PC-3 (cell line): Measurements from ENCODE around the gene TFE3.

Experiments
- EZH2 ChIP-seq: fragments of 300-600 bp; sonication (generic); IDR thresholded peaks from one replicate; pipeline ENCODE4 v1.6.1; 2017; ENCODE audit warnings: antibody characterized with exemption, mild to moderate bottlenecking, low read length; ENCODE audit not compliant: unreplicated experiment
- TF ChIP-seq, protein P1 (sequence below): fragments of 300-600 bp; sonication (generic); conservative IDR thresholded peaks from 2 replicates; pipeline ENCODE4 v1.5.1; 2017; ENCODE audit warnings: antibody characterized with exemption, low read depth, mild to moderate bottlenecking, low read length

DNA sequence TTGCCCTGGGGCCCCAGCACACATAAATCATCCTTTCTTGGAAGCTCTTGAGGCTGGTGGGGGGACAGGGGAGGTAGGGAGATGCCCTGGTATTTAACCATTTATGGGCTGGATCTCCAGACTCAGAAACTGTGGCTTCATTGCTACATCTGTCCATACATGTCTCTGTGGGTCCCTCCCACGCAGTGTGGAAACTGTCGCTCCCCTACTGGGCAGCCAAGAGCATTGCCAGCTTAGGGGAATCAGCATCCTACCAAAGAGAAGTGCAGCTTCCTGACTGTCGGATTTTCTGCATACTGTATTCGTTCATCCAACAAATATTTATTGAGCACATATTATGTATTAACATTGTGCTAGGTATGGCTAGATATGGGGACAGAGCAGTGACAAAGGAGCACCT lies 44.8 kb downstream of the TFE3 start:
- TF ChIP-seq, protein P1, sequence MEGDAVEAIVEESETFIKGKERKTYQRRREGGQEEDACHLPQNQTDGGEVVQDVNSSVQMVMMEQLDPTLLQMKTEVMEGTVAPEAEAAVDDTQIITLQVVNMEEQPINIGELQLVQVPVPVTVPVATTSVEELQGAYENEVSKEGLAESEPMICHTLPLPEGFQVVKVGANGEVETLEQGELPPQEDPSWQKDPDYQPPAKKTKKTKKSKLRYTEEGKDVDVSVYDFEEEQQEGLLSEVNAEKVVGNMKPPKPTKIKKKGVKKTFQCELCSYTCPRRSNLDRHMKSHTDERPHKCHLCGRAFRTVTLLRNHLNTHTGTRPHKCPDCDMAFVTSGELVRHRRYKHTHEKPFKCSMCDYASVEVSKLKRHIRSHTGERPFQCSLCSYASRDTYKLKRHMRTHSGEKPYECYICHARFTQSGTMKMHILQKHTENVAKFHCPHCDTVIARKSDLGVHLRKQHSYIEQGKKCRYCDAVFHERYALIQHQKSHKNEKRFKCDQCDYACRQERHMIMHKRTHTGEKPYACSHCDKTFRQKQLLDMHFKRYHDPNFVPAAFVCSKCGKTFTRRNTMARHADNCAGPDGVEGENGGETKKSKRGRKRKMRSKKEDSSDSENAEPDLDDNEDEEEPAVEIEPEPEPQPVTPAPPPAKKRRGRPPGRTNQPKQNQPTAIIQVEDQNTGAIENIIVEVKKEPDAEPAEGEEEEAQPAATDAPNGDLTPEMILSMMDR = 0 out of 2 replicates have a peak, but pooled peaks have one; percentile 15
- no peak for TF ChIP-seq EZH2
